ENCODE data around the gene SLC10A3.

Gene SLC10A3

DNA sequence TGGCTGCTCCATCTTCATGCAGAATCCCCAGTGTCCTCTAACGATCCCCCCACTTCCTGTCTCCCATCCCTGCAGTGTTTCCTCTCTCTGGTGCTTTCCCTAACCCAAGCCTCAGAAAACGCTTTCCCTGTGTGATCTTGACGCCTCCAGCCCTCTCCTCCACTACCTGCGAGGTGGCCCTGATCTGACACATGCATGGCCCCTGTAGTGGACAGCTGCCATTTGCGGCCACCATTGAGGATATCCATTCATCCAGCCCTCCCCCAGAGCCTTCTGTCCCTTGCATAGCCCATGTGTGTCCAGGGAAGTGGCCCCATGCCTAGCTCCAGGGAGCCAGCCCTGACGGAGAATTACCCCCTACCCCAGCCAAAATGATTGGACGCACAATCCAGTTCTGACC is 7.1 kb downstream of the SLC10A3 start:
- DNase-seq, result no peak

DNA sequence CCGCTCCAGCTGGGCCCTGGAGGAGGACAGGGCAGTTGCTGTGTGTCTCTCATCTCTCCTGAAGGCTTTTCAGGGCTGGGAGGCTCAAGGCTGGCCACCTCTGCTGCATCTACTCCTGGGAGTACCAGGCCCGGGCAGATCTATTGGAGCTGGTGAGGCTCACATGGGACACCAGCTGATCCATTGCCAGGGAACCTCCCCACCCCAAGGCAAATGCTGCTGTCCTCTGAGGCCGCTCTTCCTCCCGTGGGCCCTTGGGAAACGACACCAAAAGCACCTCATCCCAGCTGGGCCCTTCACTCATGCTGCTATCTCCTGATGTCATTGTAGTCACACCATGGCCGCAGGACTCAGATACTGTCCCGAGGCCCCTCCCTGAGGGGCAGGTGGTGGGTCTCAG is 7.6 kb downstream of the SLC10A3 start:
- DNase-seq, result no peak

DNA sequence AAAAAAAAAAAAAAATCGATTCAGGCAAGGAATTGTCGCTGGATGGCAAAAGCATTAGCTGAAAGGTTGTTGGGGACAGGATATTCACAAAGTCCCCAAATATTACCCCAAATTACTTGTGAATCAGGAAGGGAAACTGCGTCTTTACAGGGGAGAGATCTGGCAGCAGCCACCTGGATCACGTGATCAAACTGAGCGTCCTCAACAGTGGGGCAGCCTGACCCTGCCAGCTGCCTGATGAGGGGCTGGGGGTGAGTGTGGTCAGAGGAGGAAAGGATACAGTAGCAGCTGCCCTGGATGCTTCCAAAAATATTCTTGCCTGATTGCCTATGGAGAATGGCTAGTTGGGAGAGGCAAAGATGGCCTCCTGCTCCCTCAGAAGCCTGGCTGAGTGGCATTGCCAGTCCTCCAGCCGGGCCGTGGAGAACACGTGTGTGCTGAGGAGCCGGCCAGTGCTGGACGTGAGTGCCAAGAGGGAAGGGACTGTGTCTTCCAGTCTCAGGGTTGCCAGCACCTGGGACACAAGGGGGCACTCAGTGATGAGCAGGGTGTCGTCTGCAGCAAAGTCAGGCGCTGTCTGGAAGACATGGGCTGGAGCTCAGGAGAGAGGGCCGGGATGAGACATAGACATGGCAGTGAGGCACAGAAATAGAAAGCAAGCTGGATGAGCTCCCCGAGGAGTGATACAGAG is 8.4 kb downstream of the SLC10A3 start:
- DNase-seq, result no peak

DNA sequence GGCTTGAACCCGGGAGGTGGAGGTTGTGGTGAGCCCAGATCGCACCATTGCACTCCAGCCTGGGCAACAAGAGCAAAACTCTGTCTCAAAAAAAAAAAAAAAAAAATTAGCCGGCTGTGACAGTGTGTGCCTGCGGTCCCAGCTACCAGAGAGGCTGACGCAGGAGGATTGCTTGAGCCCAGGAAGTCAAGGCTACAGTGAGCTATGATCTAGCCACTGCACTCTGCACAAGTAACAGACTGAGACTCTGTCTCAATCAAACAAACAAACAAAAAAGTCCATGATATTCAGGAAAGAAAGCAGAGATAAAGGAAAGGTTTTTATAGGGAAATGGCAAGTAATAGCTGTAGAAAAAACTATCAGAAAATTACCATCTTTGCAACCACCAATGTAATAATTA is 9.2 kb downstream of the SLC10A3 start:
- no peak for DNase-seq

DNA sequence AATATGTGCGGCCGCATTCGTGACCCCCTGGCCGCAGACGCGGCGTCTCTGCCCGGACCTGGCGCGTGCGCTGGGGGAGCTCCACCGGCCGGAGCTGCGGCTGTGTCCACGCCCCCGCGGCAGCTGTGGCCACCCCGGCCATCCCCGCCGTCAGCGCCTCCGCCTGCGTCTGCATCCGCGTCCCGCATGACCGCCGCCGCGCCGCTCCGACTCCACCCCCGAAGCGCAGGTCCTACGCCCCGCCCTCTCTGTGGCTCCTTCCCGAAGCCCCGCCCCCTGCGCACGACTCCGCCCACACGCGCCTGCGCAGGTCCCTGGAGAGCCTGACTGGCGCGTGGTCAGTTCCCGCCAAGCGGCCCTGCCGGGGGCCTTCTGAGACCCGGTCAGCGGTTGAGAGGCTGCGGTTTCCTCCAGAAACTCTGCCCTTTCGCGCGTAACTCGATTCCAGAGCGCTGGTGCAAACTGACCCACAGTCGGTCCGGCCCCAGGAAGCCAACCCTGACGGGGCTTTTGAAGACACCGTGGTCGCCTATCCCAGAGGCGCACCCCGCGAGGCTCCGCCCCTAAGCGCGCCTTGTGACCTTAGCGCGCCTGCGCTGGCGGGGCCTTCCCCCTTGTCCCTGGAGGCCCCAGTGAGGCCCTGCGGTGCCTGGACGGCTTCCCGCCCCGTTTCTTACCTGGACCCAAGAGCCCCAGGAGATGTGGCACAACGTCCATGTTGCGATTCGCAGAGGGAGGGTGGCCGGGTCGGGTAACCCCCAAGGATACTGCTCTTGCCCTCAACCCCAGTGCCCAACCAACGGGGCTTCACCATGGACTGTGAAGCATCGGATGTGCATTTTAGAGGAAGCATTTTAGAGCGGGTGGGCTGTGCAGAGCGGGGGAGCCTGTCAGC is 11.5 kb downstream of the SLC10A3 start, which contains the start of gene LAGE3:
TSS of gene LAGE3 (minus strand) at position 554 of the 895 bp plus-strand sequence. CDS start at position 188, 366 bp downstream.
- DNase-seq, result peak; percentile 89

DNA sequence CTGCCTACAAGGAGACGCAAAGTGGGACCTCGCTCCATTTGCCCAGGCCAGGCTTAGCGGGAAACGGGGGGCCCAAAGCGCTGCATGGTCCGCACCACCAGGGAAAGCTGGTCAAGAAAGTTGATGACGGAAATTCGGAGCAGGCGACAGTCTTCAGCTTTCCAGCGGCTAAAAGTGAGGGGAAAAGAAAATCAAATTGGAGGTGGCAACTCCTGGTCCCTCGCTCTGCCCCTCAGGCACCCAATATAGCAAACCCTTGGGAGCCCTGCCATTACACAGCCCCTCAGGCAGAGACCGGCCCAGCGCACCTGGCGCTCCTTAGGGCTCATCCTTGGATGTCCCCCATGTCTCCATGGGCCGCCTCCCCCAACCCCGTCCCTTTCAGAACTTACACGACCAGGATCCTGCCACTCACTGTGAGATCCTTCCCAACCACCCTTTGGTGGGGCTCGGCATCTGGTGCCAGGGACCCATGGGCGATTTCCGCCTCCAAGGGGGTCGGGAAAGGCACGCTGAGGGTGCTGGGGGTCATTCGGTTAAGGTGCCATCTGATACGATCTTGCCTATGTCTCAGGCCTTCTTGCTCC is 12.4 kb downstream of the SLC10A3 start:
- DNase-seq, result no peak

DNA sequence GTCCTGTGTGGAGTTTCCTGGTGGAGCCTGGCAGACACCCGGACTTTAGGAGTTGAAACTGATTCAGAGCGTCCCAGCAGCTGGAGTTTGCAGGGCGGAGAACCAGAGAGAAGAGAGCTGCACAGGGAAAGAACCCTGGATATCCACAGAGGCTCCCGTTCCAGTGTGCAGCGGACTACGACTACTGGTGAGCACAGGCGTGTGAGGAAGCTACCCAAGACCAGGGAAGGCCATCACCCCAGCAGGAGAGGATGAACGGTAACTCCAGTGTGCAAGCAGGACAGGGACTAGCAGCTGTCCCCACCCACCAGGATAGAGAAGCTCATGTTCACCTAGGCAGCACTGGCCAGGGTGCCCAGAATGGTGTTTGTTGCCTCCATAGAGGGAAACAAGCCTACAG is 13.6 kb downstream of the SLC10A3 start:
- no peak for DNase-seq

DNA sequence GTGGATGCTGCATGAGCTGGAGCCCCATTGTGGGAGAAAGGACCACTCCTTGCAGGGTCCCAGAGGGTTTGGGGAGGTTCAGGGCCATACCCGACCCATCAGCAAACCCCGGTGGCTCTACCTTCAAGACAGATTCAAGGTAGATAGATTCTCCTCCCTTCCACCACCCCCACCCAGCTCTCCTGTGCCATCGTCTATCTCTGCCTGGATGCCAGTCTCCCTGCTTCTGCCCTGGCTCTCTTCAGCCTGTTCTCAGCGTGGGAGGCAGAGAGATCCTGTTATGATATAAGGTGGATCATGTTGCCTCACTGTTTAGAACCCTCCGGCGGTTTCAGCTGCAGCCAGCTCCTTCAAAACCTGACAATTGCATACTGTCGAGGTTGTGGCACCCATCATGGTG is 16.7 kb downstream of the SLC10A3 start:
- no peak for DNase-seq

DNA sequence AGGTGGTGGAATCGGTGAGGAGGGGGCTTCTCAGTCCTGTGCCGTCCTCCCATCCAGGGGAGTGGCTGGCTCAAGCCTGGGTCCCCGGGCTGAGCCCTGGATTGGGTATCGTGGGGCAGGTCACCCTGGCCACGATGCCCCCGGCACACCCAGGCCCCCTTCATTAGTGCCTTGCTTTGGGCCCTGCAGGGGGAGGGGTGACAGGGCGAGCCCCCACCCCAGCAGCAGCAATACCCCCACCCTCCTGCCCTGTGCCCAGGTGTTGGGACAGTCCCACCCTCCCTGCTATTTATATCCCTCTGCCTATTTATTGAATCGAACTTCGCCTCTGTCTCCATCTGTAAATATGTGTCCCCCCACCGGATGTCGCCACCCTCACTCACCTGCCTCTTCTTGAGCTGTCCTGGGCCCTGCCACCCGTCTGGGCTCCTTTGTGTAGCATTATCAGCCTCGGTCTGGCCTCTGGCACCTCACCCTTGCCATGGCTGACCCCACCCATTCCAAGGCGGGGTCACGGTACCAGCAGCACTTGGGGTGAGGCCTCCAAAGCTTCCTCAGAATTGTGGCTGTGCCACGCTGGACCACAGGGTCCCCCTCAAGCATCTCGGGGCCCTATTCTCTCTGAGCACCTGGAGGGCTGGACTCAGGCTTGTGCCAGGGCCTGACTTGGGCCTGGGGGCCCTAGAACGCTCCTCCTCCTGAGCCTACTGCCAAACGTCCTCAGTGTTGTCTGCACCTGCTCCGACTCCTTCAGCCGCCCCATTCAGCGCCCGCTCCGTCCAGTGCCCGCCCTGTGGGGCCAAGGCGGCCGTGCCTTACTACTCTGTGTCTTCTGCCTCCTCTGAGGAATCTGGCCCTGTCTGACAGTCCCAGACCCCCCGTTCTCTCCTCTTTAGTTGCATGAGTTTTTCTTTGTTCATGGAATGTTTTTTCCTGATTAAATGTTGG is 17.5 kb downstream of the SLC10A3 start:
- DNase-seq, result no peak

DNA sequence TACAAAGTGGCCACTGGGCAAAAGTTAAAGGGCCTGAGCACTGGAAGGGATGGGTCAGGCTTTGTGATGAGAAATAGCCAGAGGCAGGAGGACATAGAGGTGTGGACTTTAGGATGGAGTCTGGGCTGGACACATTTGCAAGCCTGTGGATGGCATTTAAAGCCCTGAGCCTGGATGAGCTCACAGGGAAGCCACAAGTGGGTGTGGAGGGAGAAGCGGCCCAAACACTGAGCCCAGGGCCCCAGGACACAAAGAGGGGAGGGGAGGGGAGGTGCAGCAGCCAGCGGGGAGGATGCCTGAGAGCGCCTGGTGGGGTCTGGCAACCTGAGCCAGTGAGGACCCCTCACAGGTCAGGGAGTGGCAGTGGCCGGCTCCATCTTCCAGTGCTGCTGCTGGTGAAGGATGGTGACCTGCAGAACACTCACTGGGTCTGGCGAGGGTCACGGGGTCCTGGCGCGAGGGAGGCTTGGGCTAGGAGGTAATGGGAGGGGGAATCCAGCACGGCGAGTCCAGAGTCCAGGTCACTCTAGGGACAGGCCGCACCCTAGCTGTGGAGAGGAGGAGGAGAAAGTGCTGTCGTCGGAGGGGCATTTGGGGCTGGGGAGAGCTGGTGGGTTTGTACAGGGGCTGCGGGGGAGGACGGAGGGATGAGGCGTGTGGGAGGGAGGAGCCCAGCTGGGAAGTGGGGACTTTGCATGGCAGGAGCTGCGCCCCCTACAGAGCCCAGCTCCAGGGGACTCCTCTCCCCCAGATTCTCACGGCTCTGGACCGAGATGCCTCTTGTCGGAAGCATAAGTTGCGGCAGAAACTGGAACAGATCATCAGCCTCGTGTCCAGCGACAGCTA is 18.4 kb downstream of the SLC10A3 start:
- no peak for DNase-seq

DNA sequence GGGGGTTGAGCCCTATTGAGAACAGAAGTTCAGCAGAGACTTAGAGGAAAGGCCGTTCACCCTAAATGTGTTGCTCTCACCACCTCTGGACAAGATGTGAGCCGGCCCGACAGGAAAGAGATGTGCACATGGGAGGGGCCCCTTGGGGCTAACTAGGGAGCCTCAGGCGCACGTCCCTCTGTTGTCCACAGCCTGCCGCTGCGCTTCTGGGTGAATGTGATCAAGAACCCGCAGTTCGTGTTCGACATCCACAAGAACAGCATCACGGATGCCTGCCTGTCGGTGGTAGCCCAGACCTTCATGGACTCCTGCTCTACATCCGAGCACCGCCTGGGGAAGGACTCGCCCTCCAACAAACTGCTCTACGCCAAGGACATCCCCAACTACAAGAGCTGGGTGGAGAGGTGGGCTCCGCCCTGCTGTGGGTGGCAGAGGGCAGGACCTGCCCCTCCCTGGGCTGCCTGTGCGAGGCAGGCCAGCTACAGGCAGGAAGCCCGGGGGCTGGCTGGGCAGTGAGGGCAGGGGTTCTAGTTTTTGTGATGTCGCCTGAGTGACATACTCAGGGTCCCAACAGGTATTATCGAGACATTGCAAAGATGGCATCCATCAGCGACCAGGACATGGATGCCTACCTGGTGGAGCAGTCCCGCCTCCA is 19.4 kb downstream of the SLC10A3 start:
- no peak for DNase-seq

DNA sequence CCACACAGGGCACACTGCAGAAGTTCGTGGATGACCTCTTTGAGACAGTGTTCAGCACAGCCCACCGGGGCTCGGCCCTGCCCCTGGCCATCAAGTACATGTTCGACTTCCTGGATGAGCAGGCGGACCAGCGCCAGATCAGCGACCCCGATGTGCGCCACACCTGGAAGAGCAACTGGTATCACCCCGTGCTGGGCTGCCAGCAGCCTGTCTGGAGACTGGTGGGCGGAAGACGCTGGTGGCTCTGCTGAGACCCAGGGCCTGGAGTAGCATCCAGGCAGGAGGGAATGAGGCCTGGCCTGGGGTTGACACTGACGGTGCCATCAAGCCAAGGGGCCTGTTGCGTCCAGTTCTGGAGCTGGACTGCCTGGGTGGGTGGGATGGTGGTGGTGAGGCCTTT is 20.0 kb downstream of the SLC10A3 start:
- no peak for DNase-seq

DNA sequence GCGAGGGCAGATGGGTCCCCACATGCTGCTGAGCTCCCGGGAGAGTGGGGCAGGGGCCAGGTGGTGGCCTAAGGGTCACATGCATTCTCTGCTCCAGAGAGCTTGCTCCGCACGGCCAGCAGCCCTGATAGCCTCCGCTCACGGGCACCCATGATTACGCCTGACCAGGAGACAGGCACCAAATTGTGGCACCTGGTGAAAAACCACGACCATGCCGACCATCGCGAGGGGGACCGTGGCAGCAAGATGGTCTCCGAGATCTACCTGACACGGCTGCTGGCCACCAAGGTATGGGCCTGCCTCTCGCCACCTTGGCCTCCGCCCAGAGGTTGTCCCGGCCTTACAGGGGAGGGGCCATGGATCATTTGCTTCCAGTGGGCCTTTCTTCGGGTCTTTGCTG is 20.5 kb downstream of the SLC10A3 start:
- no peak for DNase-seq

DNA sequence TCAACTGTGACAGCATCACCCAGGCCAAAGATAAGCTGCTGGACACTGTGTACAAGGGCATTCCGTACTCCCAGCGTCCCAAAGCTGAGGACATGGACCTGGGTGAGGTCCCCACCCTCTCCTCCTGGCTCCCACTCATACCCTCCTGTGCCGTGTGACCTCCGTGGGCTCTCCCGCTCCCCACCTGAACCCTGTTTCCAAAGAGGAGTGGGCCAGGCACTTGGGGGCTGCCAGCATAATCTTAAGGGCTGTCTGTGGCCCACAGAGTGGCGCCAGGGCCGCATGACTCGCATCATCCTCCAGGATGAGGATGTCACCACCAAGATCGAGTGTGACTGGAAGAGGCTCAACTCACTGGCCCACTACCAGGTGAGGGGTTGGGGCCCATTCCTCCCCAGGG is 21.3 kb downstream of the SLC10A3 start:
- DNase-seq, result no peak

DNA sequence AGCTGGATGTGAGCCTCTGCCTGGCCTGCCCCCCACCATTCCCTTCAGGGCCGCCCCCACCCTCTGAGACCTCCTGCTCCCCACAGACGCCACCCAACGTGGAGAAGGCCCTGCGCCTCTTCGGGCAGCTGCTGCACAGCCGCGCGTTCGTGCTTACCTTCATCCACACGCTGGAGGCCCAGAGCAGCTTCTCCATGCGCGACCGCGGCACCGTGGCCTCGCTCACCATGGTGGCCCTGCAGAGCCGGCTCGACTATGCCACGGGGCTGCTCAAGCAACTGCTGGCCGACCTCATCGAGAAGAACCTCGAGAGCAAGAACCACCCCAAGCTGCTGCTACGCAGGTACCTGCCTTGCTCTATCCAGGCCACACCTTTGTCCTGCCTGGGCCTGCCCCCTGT is 22.2 kb downstream of the SLC10A3 start:
- no peak for DNase-seq

DNA sequence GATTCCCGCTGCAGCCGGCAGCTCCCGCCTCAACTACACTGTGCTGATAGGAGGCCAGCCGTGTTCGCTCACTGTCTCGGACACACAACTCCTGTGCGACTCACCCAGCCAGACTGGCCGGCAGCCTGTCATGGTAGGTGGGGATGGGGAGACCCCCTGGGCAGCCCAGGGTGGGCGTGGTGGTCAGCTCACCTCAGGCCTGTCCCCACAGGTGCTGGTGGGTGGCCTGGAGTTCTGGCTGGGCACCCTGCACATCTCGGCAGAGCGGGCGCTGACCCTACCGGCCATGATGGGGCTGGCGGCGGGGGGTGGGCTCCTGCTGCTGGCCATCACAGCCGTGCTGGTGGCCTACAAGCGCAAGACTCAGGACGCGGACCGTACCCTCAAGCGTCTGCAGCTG is 22.9 kb downstream of the SLC10A3 start:
- no peak for DNase-seq

DNA sequence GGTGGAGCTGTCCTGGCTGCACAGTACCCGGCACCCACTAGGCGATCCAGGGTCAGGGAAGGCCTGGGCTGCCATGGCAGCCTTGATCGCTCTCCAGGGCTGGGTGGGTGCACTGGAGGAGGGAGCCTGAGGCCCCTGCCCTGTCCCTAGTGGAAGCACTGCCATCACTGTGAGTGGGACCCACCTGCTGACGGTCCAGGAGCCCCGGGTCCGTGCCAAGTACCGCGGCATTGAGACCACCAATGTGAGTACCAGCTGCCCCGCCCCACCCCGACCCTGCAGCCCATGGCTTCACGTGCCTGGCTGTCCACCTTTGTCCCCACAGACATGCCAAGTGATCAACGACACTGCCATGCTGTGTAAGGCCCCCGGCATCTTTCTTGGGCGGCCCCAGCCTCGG is 23.5 kb downstream of the SLC10A3 start:
- no peak for DNase-seq

DNA sequence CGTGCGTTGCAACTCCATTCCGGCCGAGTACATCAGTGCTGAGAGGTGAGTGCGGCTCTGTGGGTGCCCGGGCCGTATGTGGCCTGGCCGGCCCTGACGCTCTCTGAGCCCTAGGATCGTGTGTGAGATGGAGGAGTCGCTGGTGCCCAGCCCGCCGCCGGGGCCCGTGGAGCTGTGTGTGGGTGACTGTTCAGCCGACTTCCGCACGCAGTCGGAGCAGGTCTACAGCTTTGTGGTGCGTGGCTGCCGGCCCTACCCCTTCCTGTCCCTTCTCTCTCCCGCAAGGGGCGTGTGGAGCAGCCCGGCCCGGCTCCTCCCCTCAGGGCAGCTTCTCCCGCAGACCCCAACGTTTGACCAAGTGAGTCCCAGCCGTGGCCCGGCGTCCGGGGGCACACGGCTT is 24.4 kb downstream of the SLC10A3 start:
- DNase-seq, result no peak

DNA sequence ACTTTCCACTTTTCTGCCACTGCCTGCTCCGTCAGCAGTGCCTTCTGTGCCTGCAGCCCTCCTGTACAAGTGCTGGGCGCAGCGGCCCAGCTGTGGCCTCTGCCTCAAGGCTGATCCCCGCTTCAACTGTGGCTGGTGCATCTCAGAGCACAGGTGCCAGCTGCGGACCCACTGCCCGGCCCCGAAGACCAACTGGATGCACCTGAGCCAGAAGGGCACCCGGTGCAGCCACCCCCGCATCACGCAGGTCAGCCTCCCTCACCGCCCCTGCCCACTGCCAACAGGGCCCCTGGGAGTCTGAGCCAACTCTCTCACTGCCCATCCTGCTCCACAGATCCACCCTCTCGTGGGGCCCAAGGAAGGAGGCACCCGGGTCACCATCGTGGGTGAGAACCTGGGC is 24.8 kb downstream of the SLC10A3 start:
- no peak for DNase-seq

DNA sequence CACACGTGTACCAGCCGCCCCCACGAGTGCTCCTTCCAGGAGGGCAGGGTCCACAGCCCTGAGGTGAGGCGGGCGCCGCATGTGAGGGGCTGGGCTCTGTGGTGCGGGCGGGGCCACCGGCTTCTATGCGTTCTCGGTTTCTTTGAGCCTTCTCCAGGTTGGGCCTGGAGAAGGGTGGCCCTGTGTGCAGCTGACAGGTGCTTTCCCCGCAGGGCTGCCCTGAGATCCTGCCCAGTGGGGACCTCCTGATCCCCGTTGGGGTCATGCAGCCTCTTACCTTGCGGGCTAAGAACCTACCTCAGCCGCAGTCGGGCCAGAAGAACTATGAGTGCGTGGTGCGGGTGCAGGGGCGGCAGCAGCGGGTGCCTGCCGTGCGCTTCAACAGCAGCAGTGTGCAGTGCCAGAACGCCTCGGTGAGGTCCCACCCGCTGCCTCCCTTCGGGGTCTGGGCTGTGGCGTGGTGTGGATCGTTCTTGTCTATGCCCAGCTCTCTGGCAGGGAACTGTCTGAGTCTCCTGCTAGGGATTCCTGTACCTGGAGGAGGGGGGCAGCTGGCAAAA is 25.5 kb downstream of the SLC10A3 start:
- no peak for DNase-seq
